ENCODE data around the gene MGAT4A.
"Not testable (repeated sequence)": the region's sequence is repeated elsewhere in the genome, so short reads cannot be mapped to it uniquely, and the experiment has no call there.

The MGAT4A gene

DNA sequence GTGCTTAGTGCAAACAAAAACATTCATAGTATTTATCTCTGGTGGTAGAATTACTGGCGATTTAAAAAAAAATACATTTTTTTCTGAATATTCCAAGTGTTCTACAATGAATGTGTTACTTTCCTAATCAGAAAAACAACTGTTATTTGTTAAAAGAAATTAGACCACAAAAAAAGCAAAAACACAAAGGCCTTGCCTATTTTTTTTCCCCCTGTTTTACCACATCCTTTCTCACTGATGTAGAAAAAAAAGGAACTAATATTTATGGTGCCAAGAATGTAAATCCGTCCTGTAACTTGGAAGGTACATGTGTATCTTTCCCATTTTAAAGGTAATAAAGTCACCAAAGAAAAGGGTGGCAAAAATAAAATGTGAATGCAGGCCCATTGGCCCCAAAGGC is 28.4 kb upstream of the MGAT4A start:
- no peak for DNase-seq

GRCh38 chr2:98757904-98758421 is 27.0 kb upstream of the MGAT4A start:
- DNase-seq = peak; percentile 21 to 53

- no peak for DNase-seq
Observed at GRCh38 chr2:98753801-98754200, 22.9 kb upstream of the MGAT4A start.

DNA sequence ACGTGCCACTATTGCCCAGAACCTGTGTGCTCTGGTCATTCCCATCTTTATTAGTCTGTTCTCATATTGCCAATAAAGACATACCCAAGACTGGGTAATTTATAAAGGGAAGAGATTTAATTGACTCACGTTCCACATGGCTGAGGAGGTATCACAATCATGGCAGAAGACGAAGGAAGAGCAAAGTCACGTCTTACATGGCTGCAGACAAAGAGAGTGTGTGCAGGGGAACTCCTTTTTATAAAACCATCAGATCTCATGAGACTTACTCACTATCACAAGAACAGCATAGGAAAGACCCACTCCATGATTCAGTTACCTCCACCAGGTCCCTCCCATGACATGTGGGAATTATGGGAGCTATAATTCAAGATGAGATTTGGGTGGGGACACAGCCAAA is 21.8 kb upstream of the MGAT4A start:
- DNase-seq = not testable (repeated sequence)

DNA sequence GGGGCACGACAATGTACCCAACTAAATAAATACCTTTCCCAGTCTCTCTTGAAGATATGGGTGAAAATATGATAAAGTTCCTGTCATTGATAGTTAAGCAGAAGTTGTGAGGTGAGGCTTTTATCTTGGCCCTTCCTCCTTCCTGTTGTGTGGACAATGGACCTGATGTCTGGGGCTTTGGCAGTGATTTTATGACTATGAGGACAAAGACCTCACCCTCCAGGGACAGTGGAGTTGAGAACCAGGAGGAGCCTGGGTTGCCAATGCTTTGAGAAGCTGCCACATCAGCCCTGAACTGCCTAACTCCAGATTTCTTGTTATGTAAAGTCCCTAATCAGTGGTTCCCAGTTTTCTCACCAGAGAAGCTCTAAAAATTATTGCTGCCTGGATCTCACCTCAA is 20.8 kb upstream of the MGAT4A start:
- DNase-seq = no peak

DNA sequence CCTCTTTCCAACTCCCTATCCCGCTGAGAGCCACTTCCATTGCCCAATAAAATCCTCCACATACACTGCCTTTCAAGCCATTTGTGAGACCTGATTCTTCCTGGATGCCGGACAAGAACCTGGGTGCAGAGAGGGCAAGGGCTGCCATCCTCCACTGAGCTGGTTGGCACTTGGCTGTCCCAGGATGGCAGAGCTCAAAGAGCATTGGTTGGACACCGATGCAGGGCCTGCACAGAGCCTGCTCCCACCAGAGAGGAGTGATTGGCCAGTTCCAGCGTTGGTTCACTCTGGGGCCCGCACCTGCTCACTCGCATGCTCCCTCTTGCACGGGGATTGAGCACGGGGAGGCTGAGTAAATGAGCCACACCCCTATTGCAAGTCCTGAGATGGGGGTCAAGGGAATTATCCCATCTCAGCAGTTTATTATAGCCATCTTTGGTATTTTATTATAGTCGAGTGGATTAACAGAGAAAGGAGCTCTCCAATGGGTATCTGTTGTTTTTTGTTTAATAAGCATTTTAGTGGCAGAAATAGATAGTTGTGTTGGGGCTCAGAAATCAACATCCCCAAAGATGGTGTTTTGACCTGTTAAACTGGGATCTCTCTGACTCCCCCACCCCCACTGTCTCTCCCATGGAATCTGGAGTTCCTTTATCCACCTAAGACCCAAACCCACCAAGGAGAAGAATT is 19.8 kb upstream of the MGAT4A start:
- no peak for DNase-seq

DNA sequence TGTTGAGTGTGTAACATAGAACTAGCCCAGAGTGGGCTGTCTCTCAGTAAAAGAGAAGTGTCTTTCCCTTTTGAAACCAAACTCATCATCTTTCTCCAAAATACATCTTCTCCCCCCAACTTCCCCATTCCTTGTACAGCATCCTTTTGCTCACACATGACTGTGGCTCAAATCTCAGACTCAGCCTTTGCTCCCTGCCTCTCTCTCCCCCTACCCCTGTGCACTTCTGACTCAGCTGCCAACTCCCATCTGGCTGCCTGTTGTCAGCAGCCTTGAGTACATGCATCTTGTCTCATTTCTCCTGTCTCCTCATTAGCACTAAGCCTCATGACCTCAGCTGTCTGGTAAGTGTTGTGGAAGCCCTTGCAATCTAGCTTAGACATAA is 18.1 kb upstream of the MGAT4A start:
- no peak for DNase-seq

DNA sequence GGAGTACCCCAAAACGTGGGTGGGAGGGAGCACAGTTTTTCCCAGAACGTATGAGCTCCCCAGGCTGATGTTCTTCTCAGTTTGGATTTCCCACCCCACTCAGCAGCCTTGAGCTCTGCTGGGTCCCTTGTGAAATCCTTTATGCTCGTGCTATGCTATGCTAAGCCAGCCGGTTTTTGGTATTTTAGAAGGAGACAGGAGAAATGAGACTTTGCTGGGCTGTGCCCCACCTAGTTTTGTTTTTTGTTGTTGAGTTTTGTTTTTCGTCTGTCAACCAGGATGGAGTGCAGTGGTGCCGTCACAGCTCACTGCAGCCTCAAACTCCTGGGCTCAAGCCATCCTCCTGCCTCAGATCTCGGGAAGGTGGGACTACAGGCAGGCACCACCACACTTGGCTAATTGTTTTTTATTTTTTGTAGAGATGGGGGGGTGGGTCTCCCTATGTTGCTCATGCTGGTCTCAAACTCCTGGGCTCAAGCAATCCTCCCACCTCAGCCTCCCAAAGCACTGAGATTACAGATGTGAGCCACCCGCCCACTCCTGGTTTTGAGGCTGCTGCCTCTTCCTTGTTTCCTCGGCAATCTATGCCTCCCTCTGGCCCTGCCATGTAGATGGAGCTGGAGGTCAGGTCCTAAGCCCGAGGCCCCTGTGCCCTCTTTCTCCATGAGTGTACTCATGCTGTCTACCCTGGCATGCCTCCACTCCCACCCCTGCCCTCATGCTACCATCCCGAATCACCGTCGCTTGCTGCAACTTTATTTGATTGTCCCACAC is 17.5 kb upstream of the MGAT4A start:
- no peak for DNase-seq

DNA sequence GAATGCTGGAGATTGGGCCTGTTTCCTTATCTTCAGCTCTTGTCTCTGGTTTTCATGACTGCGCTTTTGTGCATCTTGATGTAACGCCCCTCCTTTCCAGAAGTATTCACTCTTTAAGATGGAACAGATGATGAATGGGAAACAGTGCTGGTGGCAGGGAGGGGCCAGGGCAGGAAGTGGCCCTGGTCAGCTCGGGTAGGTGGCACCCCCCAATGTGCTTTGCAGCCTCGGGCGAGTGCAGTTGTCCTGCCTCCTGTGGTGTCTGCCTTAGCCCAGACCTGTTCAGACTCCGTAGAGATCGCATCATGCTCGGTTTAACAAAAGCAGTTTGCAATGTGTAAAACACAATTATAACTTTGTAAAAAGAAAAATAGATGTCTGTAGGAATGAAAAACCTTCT is 17.0 kb upstream of the MGAT4A start:
- no peak for DNase-seq

DNA sequence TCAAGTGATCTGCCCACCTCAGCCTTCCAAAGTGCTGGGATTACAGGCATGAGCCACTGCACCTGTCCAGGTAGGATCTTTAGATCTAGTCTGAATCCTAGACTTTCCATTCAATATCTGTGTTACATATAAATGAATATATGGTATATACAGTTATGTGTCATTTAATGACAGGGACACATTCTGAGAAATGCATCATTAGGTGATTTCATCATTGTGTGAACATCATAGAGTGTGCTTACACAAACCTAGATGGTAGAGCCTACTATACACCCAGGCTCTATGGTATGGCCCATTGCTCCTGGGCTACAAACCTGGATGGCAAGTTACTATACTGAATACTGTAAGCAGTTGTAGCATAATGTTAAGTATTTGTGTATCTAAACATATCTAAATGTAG is 15.5 kb upstream of the MGAT4A start:
- DNase-seq = no peak

DNA sequence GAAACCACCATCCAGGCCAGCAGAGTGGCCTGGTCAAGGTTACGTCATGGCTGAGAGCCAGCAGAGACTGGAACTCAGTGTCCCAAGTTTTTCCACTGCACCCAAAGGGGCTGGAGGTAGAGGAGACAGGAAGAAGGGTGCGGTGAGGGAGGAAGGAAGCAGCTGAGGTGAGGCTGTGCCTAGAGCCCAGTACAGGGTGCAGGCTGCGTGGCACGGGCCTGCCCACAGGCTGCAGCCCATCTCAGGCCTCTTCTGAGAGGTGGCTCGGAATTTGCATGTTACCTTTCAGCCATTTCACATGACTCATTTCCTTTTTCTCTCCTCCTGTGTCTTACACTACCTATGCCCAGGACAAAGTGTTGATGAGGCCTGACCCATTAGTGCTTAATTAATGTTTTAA is 13.7 kb upstream of the MGAT4A start:
- DNase-seq = no peak

- DNase-seq = no peak
Observed at GRCh38 chr2:98743835-98744234, 12.9 kb upstream of the MGAT4A start.

- no peak for DNase-seq
Observed at GRCh38 chr2:98739020-98739419, 8.1 kb upstream of the MGAT4A start.

- no peak for DNase-seq
Observed at GRCh38 chr2:98738304-98738703, 7.4 kb upstream of the MGAT4A start.

DNA sequence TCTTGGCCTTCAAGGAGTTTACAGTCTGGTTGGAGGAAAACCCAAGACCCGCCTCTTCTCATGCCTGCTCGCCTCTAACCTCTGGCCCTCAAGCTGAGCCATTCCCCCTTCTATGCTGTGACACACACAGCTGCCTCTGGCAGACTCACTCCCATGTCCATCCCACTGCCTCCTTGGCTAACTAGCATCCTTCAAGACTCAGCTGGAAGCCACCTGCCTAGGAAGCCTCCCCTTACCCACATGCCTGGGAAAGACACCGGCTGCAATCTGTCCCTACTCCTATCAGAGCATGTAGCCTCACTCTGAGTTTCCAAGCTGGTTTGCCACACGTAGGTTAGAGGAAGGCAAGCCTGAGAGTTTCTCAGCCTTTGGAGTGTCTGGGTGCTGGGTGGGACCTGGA is 6.9 kb upstream of the MGAT4A start:
- no peak for DNase-seq

GRCh38 chr2:98736464-98736889 is 5.5 kb upstream of the MGAT4A start:
- DNase-seq = no peak

GRCh38 chr2:98734823-98735260 is 3.9 kb upstream of the MGAT4A start:
- DNase-seq = no peak

DNA sequence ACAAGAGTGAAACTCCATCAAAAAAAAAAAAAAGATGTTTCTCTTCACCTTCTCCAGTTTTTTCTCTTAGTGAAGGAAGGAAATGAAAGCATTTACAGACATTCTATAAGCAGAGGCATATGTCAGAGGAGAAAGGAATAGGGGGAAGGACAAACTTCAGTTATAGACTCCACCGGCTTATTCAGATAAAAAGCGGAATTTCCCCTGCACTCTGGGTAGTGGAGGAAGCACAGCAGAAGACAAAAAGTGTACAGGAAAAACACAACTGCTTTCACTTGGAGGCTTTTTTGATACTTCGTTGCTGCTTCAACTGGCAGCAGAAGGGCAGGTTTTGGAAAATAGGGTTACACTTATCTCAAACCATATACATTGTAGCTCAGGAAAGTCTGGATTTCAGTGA is 3.2 kb upstream of the MGAT4A start:
- DNase-seq = no peak

- DNase-seq = no peak
Observed at GRCh38 chr2:98732430-98733051, 1.6 kb upstream of the MGAT4A start.

- no peak for DNase-seq
Observed at GRCh38 chr2:98731894-98732349, 990 bp upstream of the MGAT4A start.

GRCh38 chr2:98730707-98731040 is 258 bp downstream of the MGAT4A start:
- peak in 1 of 2 experiments; percentile 59 for DNase-seq

DNA sequence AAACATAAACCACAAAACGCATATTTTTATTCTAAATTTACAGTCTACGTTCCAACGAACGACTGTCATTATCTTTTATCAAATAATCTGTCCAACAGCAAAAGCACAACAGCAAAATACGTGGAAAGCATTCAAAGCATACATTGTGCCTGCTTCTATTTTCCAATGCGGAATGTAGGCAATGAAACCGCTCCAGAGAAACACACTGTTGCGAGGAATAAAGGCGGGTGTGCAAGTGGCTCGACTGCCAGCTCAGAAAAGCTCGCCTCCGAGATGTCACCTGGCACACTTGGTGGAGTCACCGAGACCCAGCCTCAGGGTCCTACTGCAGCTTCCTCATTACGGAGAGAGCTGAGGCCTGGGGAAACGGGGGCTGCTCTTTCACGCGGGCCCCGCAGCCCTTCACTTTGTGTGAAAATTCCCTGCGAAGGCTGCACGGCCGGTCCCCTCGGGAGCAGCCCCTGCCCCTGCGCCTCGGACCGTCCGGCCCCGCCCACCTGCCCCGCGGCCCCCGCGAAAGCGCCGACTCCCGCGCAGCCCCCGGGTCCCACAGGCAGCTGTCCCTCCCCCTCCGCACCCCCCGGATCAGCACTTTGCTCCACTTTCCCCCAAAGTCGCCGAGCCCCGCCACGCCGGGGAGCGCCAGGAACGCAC is 752 bp downstream of the MGAT4A start:
- peak; percentile 53 to 55 for DNase-seq

GRCh38 chr2:98729652-98730051 is 1.3 kb downstream of the MGAT4A start:
- DNase-seq = no peak
